ENCODE results near the gene EHD3.

The EHD3 gene

GRCh38 chr2:31237348-31238017 is 3.5 kb downstream of the EHD3 start:
- no peak for DNase-seq

- no peak for DNase-seq
These were observed 4.4 kb downstream of the EHD3 start for GRCh38 chr2:31238126-31238905.

GRCh38 chr2:31238906-31239592 is 5.1 kb downstream of the EHD3 start:
- DNase-seq = no peak

DNA sequence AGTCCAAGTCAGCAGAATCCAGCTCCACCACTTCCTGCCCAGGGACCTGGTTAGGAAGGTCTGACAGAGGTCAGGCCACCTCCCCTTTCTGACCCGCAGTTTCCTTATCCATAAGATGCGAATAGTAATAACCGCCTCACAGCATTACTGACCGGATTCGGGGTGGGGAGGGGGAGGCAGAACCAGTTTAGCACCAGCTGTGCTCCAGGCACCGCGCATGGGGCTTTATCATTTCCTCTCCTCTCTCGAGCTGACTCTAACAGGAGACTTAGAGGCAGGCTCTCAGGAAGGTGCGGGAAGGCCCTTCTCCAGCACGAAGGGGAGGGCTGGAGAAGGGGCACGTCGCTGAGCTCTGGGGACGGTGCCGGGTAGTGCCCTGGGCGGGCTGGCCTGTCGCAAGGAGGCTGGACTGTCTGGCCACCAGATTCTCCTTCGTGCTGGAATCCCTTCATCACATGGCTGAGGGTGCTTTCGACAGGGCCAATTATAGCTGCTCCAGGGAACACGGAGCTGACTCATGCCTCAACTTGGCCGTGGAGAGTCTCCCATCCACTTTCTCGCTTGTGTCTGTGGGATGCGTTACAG is 5.7 kb downstream of the EHD3 start:
- no peak for DNase-seq

DNA sequence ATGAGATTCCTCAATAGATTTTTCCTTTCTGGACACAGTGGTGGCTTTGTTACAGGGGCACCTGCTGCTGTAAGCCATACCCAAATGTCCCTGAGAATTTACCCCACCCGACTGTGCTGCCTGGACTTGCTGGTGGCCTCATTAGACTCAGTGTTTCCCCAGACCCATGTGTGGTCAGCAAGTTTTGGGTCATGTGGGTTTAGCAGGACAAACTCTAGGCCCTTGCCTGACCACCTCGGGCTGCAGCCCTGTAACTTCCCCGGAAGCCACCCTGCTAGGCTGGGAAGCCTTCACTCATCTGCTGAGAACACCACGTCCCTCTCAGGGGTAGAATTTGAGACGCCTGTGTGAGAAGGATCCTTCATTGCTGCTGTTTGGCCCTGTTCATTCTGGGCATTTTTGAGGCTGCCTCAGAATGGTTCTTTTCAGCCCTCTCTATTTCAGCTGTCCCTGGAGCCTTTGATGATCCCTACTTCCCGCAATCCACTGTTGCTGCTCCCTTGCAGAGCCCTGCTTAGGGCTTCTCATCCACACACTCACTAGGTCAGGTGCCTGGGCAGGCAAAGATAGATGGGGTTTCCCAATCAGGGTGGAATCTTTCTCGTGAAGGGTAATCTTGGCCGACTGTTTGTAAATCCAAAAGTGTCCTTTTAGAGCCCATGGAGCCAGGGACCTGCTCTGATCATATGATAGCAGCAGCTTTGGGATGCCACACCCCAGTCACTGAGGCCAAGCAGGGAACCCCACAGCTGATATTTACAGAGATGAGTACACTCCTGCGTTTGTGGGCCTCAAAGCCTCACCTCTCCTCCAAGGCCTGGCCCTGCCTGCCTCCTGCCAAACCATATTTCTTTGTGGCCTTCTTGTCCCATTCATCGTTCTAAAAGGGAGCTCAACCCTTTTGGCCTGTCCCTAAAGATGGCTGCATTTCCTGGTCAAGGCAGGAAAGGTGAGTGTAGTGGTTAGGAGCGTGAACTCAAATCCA is 6.7 kb downstream of the EHD3 start:
- DNase-seq = no peak

DNA sequence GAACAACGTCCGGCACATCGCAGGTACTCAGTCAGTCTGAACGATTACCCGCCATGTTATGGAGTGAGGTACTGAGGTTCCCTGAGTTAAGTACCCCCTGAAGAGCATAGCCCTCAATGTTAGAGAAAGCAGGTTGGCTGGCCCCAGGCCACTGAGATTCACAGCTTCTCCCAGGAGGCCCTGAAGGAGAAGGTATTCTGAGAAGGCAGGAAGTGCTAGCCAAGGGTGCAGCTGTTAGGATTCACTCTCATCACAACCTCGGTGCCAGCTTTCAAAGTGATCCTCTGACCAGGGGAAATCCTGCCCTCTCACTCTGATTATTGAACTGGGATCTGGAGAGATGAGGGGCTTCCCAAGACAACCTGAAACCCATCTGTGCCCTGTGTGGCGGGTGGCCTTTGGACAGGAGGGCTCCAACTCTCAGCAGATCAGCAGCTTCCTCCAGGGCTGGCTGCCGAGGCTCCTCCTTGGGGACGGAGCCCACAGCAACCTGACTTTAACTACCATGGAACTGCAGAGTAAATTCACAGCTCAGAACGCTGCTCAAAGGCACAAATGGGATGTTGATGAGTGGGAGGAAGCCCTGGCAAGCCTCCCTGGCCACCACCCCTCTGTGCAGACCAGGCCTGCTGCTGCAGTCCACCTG is 7.8 kb downstream of the EHD3 start:
- no peak for DNase-seq

DNA sequence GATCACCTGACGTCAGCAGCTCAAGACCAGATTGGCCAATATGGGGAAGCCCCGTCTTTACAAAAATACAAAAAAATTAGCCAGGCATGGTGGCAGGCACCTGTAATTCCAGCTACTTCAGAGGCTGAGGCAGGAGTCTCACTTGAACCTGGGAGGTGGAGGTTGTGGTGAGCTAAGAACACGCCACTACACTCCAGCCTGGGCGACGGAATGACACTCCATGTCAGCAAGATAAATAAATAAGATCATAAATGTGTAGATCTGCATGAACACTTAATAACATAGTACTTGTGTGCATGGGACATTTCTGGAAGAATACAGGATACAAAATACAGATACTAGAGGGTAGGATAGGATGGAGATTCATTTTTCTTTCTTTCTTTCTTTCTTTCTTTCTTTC is 9.1 kb downstream of the EHD3 start:
- no peak for DNase-seq

DNA sequence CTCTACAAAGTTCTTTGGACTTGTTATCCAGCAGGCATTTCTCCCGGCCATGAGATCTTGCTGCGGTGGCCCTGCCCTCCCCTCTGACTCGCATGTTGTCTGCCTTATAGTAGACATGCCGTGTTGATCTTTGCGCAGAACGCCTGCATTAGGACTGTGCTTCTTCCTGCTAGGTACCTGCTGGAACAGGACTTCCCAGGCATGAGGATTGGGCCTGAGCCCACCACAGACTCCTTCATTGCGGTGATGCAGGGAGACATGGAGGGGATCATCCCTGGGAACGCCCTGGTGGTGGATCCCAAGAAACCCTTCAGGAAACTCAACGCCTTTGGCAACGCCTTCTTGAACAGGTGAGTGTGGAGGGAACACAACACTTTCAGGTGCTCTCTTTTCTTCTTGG is 10.1 kb downstream of the EHD3 start:
- DNase-seq = no peak

GRCh38 chr2:31246184-31246852 is 12.4 kb downstream of the EHD3 start:
- DNase-seq = no peak

DNA sequence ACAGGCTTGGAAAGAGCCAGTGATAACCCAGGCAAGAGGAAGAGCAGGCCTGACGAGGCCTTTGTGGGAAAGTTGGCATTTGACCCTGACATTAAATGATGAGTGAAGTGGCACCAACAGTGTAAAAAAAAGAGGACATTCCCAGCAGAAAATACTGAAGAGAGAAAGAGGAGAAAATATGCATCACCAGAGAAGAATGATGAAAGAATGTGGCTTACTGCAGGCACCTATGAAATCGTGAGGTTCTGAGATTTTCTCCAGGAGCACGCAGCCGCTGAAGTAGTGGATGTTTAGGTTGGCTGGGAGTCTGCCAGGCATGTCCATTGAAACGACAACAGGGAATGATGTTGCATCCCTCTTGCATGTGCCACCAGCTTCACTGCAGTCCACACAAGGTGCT is 13.8 kb downstream of the EHD3 start:
- DNase-seq = no peak

DNA sequence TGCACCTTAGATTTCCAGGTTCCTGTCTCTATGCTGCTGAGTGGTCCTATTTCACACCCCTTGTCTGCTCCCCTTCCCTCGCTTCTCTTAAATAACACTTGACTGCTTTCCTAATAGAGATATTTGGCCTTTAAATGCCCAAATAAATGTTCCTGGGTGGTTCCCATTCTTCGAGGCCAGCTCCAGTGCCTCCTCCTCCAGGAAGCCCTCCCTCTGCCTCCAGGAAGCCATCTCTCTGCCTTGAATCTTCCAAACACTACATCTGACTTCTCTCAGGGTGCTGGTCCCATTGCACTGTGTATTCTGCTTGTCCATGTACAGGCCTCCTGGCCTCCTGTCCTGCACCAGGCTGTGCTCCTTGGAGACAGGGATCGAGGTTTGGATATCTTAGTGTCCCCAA is 14.2 kb downstream of the EHD3 start:
- no peak for DNase-seq

- DNase-seq = no peak
These were observed 15.2 kb downstream of the EHD3 start for GRCh38 chr2:31249009-31249690.

DNA sequence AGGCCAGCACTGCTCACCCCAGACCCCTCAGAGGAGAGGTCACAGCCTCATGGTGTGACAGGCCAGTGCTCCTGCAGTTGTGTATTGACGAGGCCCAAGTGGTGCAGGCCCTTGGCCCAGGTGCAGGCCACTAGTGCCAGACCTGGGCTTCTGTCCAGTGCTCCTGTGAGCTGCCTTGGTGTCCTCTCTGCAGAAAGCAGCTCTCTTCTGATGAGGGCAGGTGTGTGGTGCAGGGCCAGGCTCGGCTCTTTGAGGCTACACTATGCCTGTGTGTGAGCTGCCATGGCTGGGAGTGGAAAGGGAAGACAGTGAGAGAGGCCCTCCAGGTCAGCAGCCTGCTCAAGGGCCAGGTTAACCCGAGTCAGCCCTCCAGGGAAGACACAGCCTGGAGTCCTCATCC is 17.1 kb downstream of the EHD3 start:
- no peak for DNase-seq

GRCh38 chr2:31251851-31252250 is 17.9 kb downstream of the EHD3 start:
- DNase-seq = no peak

- no peak for DNase-seq
These were observed 19.6 kb downstream of the EHD3 start for GRCh38 chr2:31253356-31254131.

DNA sequence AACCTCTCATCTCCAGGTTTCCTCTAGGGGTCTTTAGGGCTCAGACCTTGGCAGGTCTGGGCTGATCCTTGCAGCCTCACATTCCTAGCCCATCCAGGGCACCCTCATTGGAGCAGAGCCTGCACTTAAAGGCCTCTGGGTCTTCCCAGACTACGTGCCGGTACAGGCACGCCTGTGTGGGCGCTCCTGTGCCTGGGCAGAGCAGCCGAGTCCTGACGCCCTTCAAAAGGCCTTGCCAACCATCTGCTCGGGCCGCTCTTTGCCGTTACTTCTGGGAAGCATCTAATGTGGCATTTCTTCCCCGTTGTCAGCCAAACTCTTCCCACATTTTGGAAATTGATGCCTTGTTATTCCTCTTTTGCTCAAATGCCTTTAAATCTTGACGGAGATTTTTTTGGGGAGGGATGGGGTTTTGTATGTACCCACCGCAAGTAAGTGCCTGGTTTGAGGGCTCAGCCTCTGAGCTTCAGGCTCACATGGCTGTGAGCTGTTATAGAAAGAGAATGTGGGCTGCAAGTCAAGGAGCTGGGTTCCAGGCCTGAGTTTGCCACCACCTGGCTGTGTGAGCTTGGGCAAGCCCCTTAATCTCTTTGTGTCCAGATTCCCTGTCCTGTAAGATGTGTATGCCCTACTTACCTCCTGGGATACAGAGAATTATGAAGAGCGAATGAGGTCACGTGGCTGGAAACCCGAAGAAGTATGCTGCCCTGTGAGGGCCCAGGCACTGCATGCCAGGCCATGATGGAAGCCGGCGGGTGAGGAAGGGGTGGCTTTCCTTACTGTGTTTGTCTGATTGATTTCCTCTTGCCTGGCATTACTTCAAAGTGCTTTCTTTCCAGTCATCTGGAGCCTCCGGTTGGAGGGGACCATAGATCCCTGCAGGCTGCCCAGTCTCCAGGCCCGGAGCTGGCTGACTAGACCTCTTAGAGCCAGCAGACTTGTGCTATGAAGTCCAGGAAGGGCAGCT is 20.6 kb downstream of the EHD3 start:
- no peak for DNase-seq

- DNase-seq = no peak
These were observed 22.1 kb downstream of the EHD3 start for GRCh38 chr2:31255911-31256571.
